GM19397 (cell line): ENCODE measurements around the gene RPS6KB1.
A peak's percentile ranks its signal among the peaks of the same experiment; 100 is the strongest.
"Not testable (repeated sequence)": the region's sequence is repeated elsewhere in the genome, so short reads cannot be mapped to it uniquely, and the experiment has no call there.

Source experiments
- ATAC-seq: cut with Tn5 transposase; IDR thresholded peaks from one replicate; pipeline ENCODE4 v1.9.1; 2021; ENCODE audit warnings: mild to moderate bottlenecking, moderate library complexity; ENCODE audit not compliant: unreplicated experiment

RPS6KB1 gene

GRCh38 chr17:59892924-59893675 is at the start of gene RPS6KB1, which contains the start of gene TUBD1:
TSS of gene RPS6KB1 (plus strand) at chr17:59893121. CDS start at chr17:59893185, 64 bp downstream.
TSS of gene TUBD1 (minus strand) at chr17:59892943. CDS start at chr17:59891002, 1,941 bp downstream.
- peak; percentile 90 for ATAC-seq

- ATAC-seq: no peak
Observed at GRCh38 chr17:59844884-59845594, 47.9 kb upstream of the RPS6KB1 start.

- ATAC-seq: no peak
Observed at GRCh38 chr17:59845595-59846393, 47.1 kb upstream of the RPS6KB1 start.

GRCh38 chr17:59846394-59847165 is 46.3 kb upstream of the RPS6KB1 start:
- ATAC-seq: no peak

GRCh38 chr17:59848385-59848668 is 44.6 kb upstream of the RPS6KB1 start:
- no peak for ATAC-seq

GRCh38 chr17:59848778-59849177 is 44.1 kb upstream of the RPS6KB1 start:
- ATAC-seq: peak; percentile 51

GRCh38 chr17:59850311-59850710 is 42.6 kb upstream of the RPS6KB1 start:
- ATAC-seq: not testable (repeated sequence)

GRCh38 chr17:59851439-59852375 is 41.2 kb upstream of the RPS6KB1 start:
- ATAC-seq: no peak

GRCh38 chr17:59852847-59853167 is 40.1 kb upstream of the RPS6KB1 start:
- ATAC-seq: not testable (repeated sequence)

GRCh38 chr17:59853168-59853918 is 39.6 kb upstream of the RPS6KB1 start:
- ATAC-seq: peak; percentile 50

GRCh38 chr17:59853919-59854729 is 38.8 kb upstream of the RPS6KB1 start:
- ATAC-seq: not testable (repeated sequence)

- ATAC-seq: no peak
Observed at GRCh38 chr17:59856859-59857794, 35.8 kb upstream of the RPS6KB1 start.

- ATAC-seq: no peak
Observed at GRCh38 chr17:59858167-59858816, 34.6 kb upstream of the RPS6KB1 start.

- ATAC-seq: no peak
Observed at GRCh38 chr17:59858932-59859331, 34.0 kb upstream of the RPS6KB1 start.

GRCh38 chr17:59859444-59860025 is 33.4 kb upstream of the RPS6KB1 start:
- ATAC-seq: no peak

GRCh38 chr17:59863616-59864015 is 29.3 kb upstream of the RPS6KB1 start:
- ATAC-seq: no peak

- ATAC-seq: no peak
Observed at GRCh38 chr17:59869941-59870218, 23.0 kb upstream of the RPS6KB1 start.
